Thymus (tissue), 11 donors: ENCODE measurements around the gene SCARF1. TPM values are rescaled to one million over a fixed set of nuclear protein-coding genes. Genes with fewer than 3 reads are reported as not detected.

Source experiments
- DNase-seq, 9 donors: peaks; one replicate each; pipeline ENCODE4 v3.0.0-alpha.2; 2013; ENCODE audit warnings: low spot score in 9 of 9, low read depth in 6 of 9, missing footprints in 1 of 9
- H3K27ac ChIP-seq, 2 donors: one replicate each; pipeline ENCODE4 v1.5.1; 2013; ENCODE audit warnings: control low read depth in 1 of 2, low read depth in 1 of 2, low read length in 1 of 2, mild to moderate bottlenecking in 1 of 2, moderate library complexity in 1 of 2
- H3K27me3 ChIP-seq, 2 donors: one replicate each; pipeline ENCODE4 v1.5.1; 2013; ENCODE audit warnings: low read length in 1 of 2; ENCODE audit not compliant: control insufficient read depth in 2 of 2, insufficient read depth in 1 of 2
- H3K36me3 ChIP-seq, 2 donors: one replicate each; pipeline ENCODE4 v1.5.1; 2013; ENCODE audit warnings: low read length in 1 of 2, mild to moderate bottlenecking in 1 of 2, moderate library complexity in 1 of 2; ENCODE audit not compliant: control insufficient read depth in 2 of 2, insufficient read depth in 2 of 2
- H3K4me1 ChIP-seq, 2 donors: one replicate each; pipeline ENCODE4 v1.5.1; 2013; ENCODE audit warnings: low read length in 2 of 2; ENCODE audit not compliant: control insufficient read depth in 2 of 2, insufficient read depth in 2 of 2
- H3K4me3 ChIP-seq, 2 donors: one replicate each; pipeline ENCODE4 v1.5.1; 2013; ENCODE audit warnings: low read length in 2 of 2, control low read depth in 1 of 2, mild to moderate bottlenecking in 1 of 2
- H3K9me3 ChIP-seq, 2 donors: one replicate each; pipeline ENCODE4 v1.5.1; 2013; ENCODE audit warnings: low read length in 1 of 2, mild to moderate bottlenecking in 1 of 2; ENCODE audit not compliant: control insufficient read depth in 2 of 2, insufficient read depth in 1 of 2
- WGBS: extraction: QIAGEN DNeasy Blood & Tissue Kit; methylation state at CpG from one replicate; pipeline ENCODE4 v1.1.7; 2013; 5-methylcytosine and 5-hydroxymethylcytosine counted together
- polyA plus RNA-seq: library from polyadenylated mRNA; stranded (reverse); fragments of 200-250 nt; gene quantifications from one replicate; pipeline ENCODE4 v1.2.3, GENCODE V29; 2013
- total RNA-seq: library from RNA; stranded (reverse); fragments of 120-200 nt; gene quantifications from one replicate; pipeline ENCODE4 v1.2.4, GENCODE V29; 2013
- donor health status: healthy.

Gene SCARF1
- total and polyA plus RNA-seq, 2 donors, result 4.2 to 5.8 TPM

- peak in 1 of 9 donors; percentile 65 for DNase-seq
- Histone ChIP-seq H3K9me3 (peaks cover 1 to 4% of the 10 kb centered on the region in 2 donors), H3K36me3 (no peaks in the 10 kb centered on the region), H3K4me1 (peaks cover 5 to 37% of the 10 kb centered on the region in 2 donors), H3K4me3 (peak overlapping the region in 1 of 2 donors; percentile 46), H3K27ac (no peak overlapping the region), H3K27me3 (peaks cover 0 to 38% of the 10 kb centered on the region in 2 donors)
- WGBS, result 3% methylated on average over 90 of the region's 90 CpGs
Measured at GRCh38 chr17:1643293-1643998, 2.1 kb downstream of the SCARF1 start.

- Histone ChIP-seq H3K27me3 (peaks cover 0 to 25% of the 10 kb centered on the region in 2 donors), H3K27ac (no peak overlapping the region), H3K4me3 (no peak overlapping the region), H3K36me3 (no peaks in the 10 kb centered on the region), H3K4me1 (peaks cover 0 to 32% of the 10 kb centered on the region in 2 donors), H3K9me3 (peaks cover 0 to 4% of the 10 kb centered on the region in 2 donors)
- 97% methylated on average over 12 of the region's 12 CpGs for WGBS
- no peak for DNase-seq
Measured at GRCh38 chr17:1641065-1641403, 4.5 kb downstream of the SCARF1 start.

GRCh38 chr17:1640329-1641064 is 5.0 kb downstream of the SCARF1 start:
- Histone ChIP-seq H3K4me3 (no peak overlapping the region), H3K27me3 (peaks cover 0 to 21% of the 10 kb centered on the region in 2 donors), H3K4me1 (peaks cover 0 to 26% of the 10 kb centered on the region in 2 donors), H3K27ac (no peak overlapping the region), H3K9me3 (peaks cover 0 to 4% of the 10 kb centered on the region in 2 donors), H3K36me3 (no peaks in the 10 kb centered on the region)
- WGBS, result 96% methylated on average over 23 of the region's 23 CpGs
- DNase-seq, result no peak

GRCh38 chr17:1639549-1640180 is 5.9 kb downstream of the SCARF1 start:
- Histone ChIP-seq H3K36me3 (no peaks in the 10 kb centered on the region), H3K27me3 (peaks cover 0 to 13% of the 10 kb centered on the region in 2 donors), H3K4me1 (peaks cover 0 to 18% of the 10 kb centered on the region in 2 donors), H3K4me3 (no peak overlapping the region), H3K9me3 (peaks cover 0 to 4% of the 10 kb centered on the region in 2 donors), H3K27ac (no peak overlapping the region)
- no peak for DNase-seq
- 96% methylated on average over 11 of the region's 11 CpGs for WGBS

GRCh38 chr17:1638624-1639300 is 6.8 kb downstream of the SCARF1 start:
- H3K4me3 ChIP-seq, result no peak overlapping the region
- peaks cover 0 to 4% of the 10 kb centered on the region in 2 donors for H3K9me3 ChIP-seq
- 90% methylated on average over 19 of the region's 19 CpGs for WGBS
- H3K4me1 ChIP-seq, result peaks cover 0 to 9% of the 10 kb centered on the region in 2 donors
- no peak for DNase-seq
- no peak overlapping the region for H3K27ac ChIP-seq
- H3K27me3 ChIP-seq, result peaks cover 0 to 4% of the 10 kb centered on the region in 2 donors
- H3K36me3 ChIP-seq, result no peaks in the 10 kb centered on the region

GRCh38 chr17:1638171-1638590 is 7.4 kb downstream of the SCARF1 start:
- no peaks in the 10 kb centered on the region for H3K36me3 ChIP-seq
- no peak for DNase-seq
- peaks cover 0 to 8% of the 10 kb centered on the region in 2 donors for H3K4me1 ChIP-seq
- H3K27ac ChIP-seq, result no peak overlapping the region
- H3K27me3 ChIP-seq, result peaks cover 0 to 3% of the 10 kb centered on the region in 2 donors
- WGBS, result 89% methylated on average over 17 of the region's 17 CpGs
- peaks cover 0 to 4% of the 10 kb centered on the region in 2 donors for H3K9me3 ChIP-seq
- no peak overlapping the region for H3K4me3 ChIP-seq

- Histone ChIP-seq H3K27me3 (no peaks in the 10 kb centered on the region), H3K4me3 (no peak overlapping the region), H3K9me3 (no peaks in the 10 kb centered on the region), H3K4me1 (peaks cover 0 to 8% of the 10 kb centered on the region in 2 donors), H3K36me3 (no peaks in the 10 kb centered on the region), H3K27ac (no peak overlapping the region)
- 88% methylated on average over 15 of the region's 15 CpGs for WGBS
- DNase-seq, result no peak
Measured at GRCh38 chr17:1636732-1637285, 8.7 kb downstream of the SCARF1 start.

GRCh38 chr17:1635675-1636465 is 9.7 kb downstream of the SCARF1 start:
- H3K36me3 ChIP-seq, result no peaks in the 10 kb centered on the region
- H3K27ac ChIP-seq, result no peak overlapping the region

More at GRCh38 chr17:1635675-1636465, 9.7 kb downstream of the SCARF1 start:
- Histone ChIP-seq H3K4me1 (peaks cover 0 to 8% of the 10 kb centered on the region in 2 donors), H3K4me3 (no peak overlapping the region), H3K9me3 (no peaks in the 10 kb centered on the region), H3K27me3 (no peaks in the 10 kb centered on the region)
- DNase-seq, result no peak
- WGBS, result 92% methylated on average over 10 of the region's 10 CpGs
